Activated CD8-positive, alpha-beta T cell treated with anti-CD3 and anti-CD28 coated beads for 36 hours (primary cell): ENCODE measurements around the gene SPTB. TPM values are rescaled to one million over a fixed set of nuclear protein-coding genes. Genes with fewer than 3 reads are reported as not detected.

Experiments
- ATAC-seq: fragments of 200-7000 bp; cut with Tn5 transposase; one replicate; pipeline ENCODE4 v1.10.0; 2021; ENCODE audit warnings: mild to moderate bottlenecking, moderate library complexity
- CTCF ChIA-PET: fragments of 350-600 bp; sonication (Branson Sonifier 250); formaldehyde crosslinking; loops from one replicate; lab custom pipeline; 2021; ENCODE audit warnings: antibody characterized with exemption; lab: Charles Lee
- POLR2A ChIA-PET: fragments of 350-600 bp; sonication (Branson Sonifier 250); formaldehyde crosslinking; loops from one replicate; lab custom pipeline; 2021; ENCODE audit warnings: antibody characterized with exemption; lab: Charles Lee
- DNase-seq: peaks from one replicate; pipeline ENCODE4 v3.0.0-alpha.2; 2020
- H3K27ac Mint-ChIP-seq: one replicate; pipeline ENCODE4 v1.8.0; 2021; ENCODE audit warnings: mild to moderate bottlenecking, mixed read lengths
- H3K27me3 Mint-ChIP-seq: one replicate; pipeline ENCODE4 v1.8.0; 2021; ENCODE audit warnings: mixed read lengths
- H3K36me3 Mint-ChIP-seq: one replicate; pipeline ENCODE4 v1.8.0; 2021; ENCODE audit warnings: low read depth, mixed read lengths
- H3K4me1 Mint-ChIP-seq: one replicate; pipeline ENCODE4 v1.8.0; 2021; ENCODE audit warnings: low read depth, mixed read lengths
- H3K4me3 Mint-ChIP-seq: one replicate; pipeline ENCODE4 v1.8.0; 2021; ENCODE audit warnings: mild to moderate bottlenecking, moderate library complexity, mixed read lengths
- H3K9me3 Mint-ChIP-seq: one replicate; pipeline ENCODE4 v1.8.0; 2021; ENCODE audit warnings: mixed read lengths
- CTCF ChIP-seq: fragments of 200-600 bp; IDR thresholded peaks from one replicate; pipeline ENCODE4 v1.8.0; 2022; ENCODE audit warnings: antibody characterized with exemption, mild to moderate bottlenecking
- intact Hi-C: fragments of 100-400 bp; cut with micrococcal nuclease; formaldehyde crosslinking; loops from one replicate; pipeline ENCODE4 v1.10.0; 2022
- total RNA-seq, 2 experiments: library from RNA; stranded (reverse); gene quantifications; one replicate each; pipeline ENCODE4 v1.2.3, GENCODE V29; 2021

SPTB gene
- total RNA-seq, 2 experiments from 2014 or later: 0.07 to 0.27 TPM

DNA sequence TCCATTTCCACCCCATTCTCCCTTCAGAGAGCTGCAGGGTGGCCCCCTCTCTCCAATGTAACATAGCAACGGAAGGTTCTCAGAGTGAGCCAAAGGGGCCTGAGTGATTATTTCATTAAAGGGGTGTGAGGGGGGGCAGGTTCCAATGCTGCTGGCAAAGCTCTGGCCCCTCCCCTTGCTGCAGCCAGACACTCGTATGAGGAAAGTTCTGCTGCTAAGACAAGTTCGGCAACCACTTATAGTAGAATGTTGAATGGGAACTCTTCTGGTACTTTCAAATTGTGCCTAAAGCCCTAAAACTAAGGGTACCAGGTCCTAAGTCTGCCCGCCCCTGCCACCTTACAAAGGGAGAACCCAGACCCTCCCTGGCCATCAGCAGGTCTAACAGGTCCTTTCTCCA, 125.7 kb downstream of the SPTB start:
- no peaks in the 10 kb centered on the region for H3K9me3 Mint-ChIP-seq
- no peak for DNase-seq
- no peak for TF ChIP-seq CTCF
- no peak overlapping the region for H3K4me3 Mint-ChIP-seq
- POLR2A ChIA-PET: interaction anchor here (0.6 kb wide), 1 partner anchor 208 kb away, joined by 3 read pairs; no protein-coding TSS in a partner anchor
- CTCF ChIA-PET: interaction anchor here (1.0 kb wide), 1 partner anchor 11 kb away, joined by 3 read pairs; no protein-coding TSS in a partner anchor
- intact Hi-C loops: no loop called here
- no peaks in the 10 kb centered on the region for H3K36me3 Mint-ChIP-seq
- ATAC-seq: no peak
- H3K27ac Mint-ChIP-seq: no peak overlapping the region
- H3K4me1 Mint-ChIP-seq: no peaks in the 10 kb centered on the region
- H3K27me3 Mint-ChIP-seq: no peaks in the 10 kb centered on the region

GRCh38 chr14:64753374-64753773, 126.3 kb downstream of the SPTB start:
- Mint-ChIP-seq H3K27ac (no peak overlapping the region), H3K36me3 (no peaks in the 10 kb centered on the region), H3K9me3 (no peaks in the 10 kb centered on the region), H3K27me3 (no peaks in the 10 kb centered on the region), H3K4me3 (no peak overlapping the region), H3K4me1 (no peaks in the 10 kb centered on the region)
- no peak for TF ChIP-seq CTCF
- CTCF ChIA-PET: interaction anchor here (1.0 to 1.3 kb wide), 2 partner anchors 8 to 11 kb away, joined by 3 to 4 read pairs; no protein-coding TSS in a partner anchor
- ATAC-seq (no peak), DNase-seq (no peak)
- intact Hi-C loops: no loop called here
- POLR2A ChIA-PET: interaction anchor here (0.5 kb wide), 1 partner anchor 442 kb away, joined by 3 read pairs; no protein-coding TSS in a partner anchor

- ChIA-PET CTCF (interaction anchor here (0.6 to 1.3 kb wide), 3 partner anchors 8 to 49 kb away, joined by 3 to 4 read pairs (median 3); no protein-coding TSS in a partner anchor), POLR2A (interaction anchor here (0.5 kb wide), 1 partner anchor 441 kb away, joined by 3 read pairs; no protein-coding TSS in a partner anchor)
- Mint-ChIP-seq H3K27ac (no peak overlapping the region), H3K4me3 (no peak overlapping the region), H3K36me3 (no peaks in the 10 kb centered on the region), H3K9me3 (no peaks in the 10 kb centered on the region), H3K4me1 (no peaks in the 10 kb centered on the region), H3K27me3 (no peaks in the 10 kb centered on the region)
- no peak for TF ChIP-seq CTCF
- intact Hi-C loops: no loop called here
- no peak for DNase-seq
- no peak for ATAC-seq
Measured at GRCh38 chr14:64752909-64753308, 126.8 kb downstream of the SPTB start.

DNA sequence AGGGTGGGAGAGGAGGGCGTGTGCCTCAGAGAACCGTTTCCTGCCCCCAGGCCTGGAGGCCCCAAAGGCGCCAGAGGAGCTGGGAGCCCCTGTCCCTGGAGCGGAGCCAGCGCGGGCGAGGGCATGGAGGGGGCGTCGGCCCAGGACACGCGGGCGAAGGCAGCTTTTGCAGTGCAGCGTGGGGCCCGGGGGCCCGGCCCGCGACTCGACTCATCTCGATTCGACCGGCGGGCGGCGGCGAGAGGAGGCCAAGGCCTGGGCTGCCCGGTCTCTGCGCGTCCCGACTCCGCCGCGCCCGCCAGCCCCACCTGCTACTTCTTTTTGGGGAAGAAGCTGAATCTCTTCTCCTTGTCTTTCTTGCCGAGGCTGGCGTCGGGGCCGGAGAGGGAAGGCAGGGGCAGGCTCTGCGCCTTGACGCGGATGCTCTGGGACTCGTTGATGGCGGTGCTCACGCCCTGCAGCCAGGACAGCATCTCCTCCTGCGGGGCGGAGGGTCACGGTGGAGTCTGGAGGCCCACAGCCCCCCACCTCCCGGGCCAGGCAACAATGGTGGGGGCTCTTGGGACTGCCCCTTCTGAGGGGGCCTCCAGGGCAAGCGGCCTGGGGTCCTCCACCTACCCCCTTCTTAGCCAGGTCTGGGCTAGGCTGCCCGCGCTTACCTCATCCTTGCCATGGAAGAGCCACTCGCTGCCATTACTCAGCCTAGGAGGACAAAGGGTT, 130.6 kb downstream of the SPTB start:
- Mint-ChIP-seq H3K36me3 (no peaks in the 10 kb centered on the region), H3K27ac (no peak overlapping the region), H3K27me3 (no peaks in the 10 kb centered on the region), H3K9me3 (no peaks in the 10 kb centered on the region), H3K4me3 (no peak overlapping the region), H3K4me1 (no peaks in the 10 kb centered on the region)
- CTCF ChIA-PET: interaction anchor here (0.8 kb wide), 1 partner anchor 16 kb away, joined by 3 read pairs; no protein-coding TSS in a partner anchor
- intact Hi-C loops: no loop called here
- POLR2A ChIA-PET: no interaction called here
- ATAC-seq (no peak), DNase-seq (no peak)
- no peak for TF ChIP-seq CTCF

GRCh38 chr14:64748521-64748920, 131.2 kb downstream of the SPTB start:
- Mint-ChIP-seq H3K27ac (no peak overlapping the region), H3K27me3 (no peaks in the 10 kb centered on the region), H3K4me1 (no peaks in the 10 kb centered on the region), H3K36me3 (no peaks in the 10 kb centered on the region), H3K4me3 (no peak overlapping the region), H3K9me3 (no peaks in the 10 kb centered on the region)
- ATAC-seq (no peak), DNase-seq (no peak)
- no peak for TF ChIP-seq CTCF
- POLR2A ChIA-PET: no interaction called here
- CTCF ChIA-PET: no interaction called here
- intact Hi-C loops: no loop called here
